CD4-positive, alpha-beta T cell treated with Interleukin-17A for 1 hour (primary cell): ENCODE data around the gene STARD10.

Experiments used
- DNase-seq: peaks from one replicate; pipeline ENCODE4 v3.0.0-alpha.2; 2020

The STARD10 gene

GRCh38 chr11:72742513-72743320 lies 51.1 kb downstream of the STARD10 start:
- no peak for DNase-seq

- DNase-seq: no peak
Measured at GRCh38 chr11:72741849-72742512, 51.9 kb downstream of the STARD10 start.

GRCh38 chr11:72741429-72741833 lies 52.4 kb downstream of the STARD10 start:
- peak; percentile 34 for DNase-seq

GRCh38 chr11:72740562-72741428 lies 53.1 kb downstream of the STARD10 start:
- no peak for DNase-seq

- DNase-seq: no peak
Measured at GRCh38 chr11:72740060-72740424, 53.8 kb downstream of the STARD10 start.

GRCh38 chr11:72739240-72740059 lies 54.4 kb downstream of the STARD10 start:
- no peak for DNase-seq

- DNase-seq: no peak
Measured at GRCh38 chr11:72738199-72739141, 55.4 kb downstream of the STARD10 start.

- DNase-seq: no peak
Measured at GRCh38 chr11:72737336-72737735, 56.5 kb downstream of the STARD10 start.

- DNase-seq: peak; percentile 82
Measured at GRCh38 chr11:72736452-72737069, 57.3 kb downstream of the STARD10 start.

GRCh38 chr11:72735495-72736027 lies 58.3 kb downstream of the STARD10 start:
- no peak for DNase-seq

- DNase-seq: no peak
Measured at GRCh38 chr11:72732329-72732728, 61.5 kb downstream of the STARD10 start.

- DNase-seq: no peak
Measured at GRCh38 chr11:72730737-72731136, 63.1 kb downstream of the STARD10 start.

GRCh38 chr11:72730243-72730642 lies 63.6 kb downstream of the STARD10 start:
- no peak for DNase-seq

GRCh38 chr11:72727521-72727920 lies 66.3 kb downstream of the STARD10 start:
- no peak for DNase-seq

GRCh38 chr11:72726266-72727220 lies 67.3 kb downstream of the STARD10 start:
- DNase-seq: no peak

- no peak for DNase-seq
Measured at GRCh38 chr11:72725724-72726028, 68.2 kb downstream of the STARD10 start.

GRCh38 chr11:72724851-72725723 lies 68.8 kb downstream of the STARD10 start:
- peak; percentile 92 for DNase-seq

GRCh38 chr11:72724021-72724551 lies 69.8 kb downstream of the STARD10 start:
- DNase-seq: no peak
